GM12872 (cell line): Measurements from ENCODE around the gene ATP2A3.

Experiments
- TF ChIP-seq, protein P1 (sequence below): IDR thresholded peaks from 3 replicates; pipeline ENCODE4 v1.5.1; 2011; ENCODE audit warnings: low read depth, mild to moderate bottlenecking, low read length, moderate library complexity; ENCODE audit not compliant: insufficient read depth

ATP2A3 gene

DNA sequence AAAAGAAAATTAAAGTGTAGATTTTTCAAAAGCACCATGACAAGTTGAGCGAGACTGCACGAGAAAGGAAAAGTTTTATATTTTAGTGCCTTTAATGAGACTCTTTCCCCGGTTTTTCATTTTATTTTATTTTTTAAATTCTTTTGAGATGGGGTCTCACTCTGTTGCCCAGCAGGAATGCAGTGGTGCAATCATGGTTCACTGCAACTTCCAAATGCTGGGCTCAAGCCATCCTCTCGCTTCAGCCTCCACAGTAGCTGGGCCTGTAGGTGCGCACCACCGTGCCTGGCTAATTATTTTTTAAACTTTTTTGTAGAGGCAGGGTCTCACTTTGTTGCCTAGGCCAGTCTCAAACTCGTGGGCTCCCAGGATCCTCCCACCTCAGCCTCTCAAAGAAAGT, 5.7 kb upstream of the ATP2A3 start:
- TF ChIP-seq, protein P1, sequence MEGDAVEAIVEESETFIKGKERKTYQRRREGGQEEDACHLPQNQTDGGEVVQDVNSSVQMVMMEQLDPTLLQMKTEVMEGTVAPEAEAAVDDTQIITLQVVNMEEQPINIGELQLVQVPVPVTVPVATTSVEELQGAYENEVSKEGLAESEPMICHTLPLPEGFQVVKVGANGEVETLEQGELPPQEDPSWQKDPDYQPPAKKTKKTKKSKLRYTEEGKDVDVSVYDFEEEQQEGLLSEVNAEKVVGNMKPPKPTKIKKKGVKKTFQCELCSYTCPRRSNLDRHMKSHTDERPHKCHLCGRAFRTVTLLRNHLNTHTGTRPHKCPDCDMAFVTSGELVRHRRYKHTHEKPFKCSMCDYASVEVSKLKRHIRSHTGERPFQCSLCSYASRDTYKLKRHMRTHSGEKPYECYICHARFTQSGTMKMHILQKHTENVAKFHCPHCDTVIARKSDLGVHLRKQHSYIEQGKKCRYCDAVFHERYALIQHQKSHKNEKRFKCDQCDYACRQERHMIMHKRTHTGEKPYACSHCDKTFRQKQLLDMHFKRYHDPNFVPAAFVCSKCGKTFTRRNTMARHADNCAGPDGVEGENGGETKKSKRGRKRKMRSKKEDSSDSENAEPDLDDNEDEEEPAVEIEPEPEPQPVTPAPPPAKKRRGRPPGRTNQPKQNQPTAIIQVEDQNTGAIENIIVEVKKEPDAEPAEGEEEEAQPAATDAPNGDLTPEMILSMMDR, result no peak

DNA sequence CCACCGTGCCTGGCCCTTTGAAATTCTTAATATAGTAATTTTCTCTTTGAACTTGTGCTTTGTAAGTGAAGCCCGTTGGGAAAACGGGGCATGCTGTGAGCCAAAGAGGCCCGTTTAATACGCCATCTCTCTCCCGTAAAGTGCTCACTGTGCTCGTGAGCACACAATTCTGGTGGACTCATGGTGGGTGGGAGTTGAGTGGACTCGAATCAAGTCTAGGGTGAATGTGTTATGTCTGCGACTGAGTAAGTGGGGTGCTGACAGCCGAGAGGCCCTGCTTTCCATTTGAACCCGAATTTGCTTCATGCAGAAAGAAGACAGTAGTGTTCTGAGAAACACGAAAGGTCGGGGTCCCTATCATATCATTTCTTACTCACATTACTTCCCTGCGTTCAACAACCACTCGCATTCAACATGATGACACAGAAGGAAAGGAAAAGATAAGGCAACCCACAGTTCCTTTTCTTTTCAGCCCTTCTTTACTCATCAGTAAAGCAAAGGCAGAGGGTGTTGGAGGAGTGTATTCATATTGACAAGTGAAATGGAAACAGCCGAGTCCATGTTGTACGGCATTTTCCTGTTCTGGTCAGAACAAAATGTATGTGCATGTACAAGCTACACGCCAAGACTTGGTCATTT, 4.8 kb upstream of the ATP2A3 start:
- TF ChIP-seq, protein P1, result no peak

- TF ChIP-seq, protein P1, result no peak
These were observed 3.8 kb upstream of the ATP2A3 start for GRCh38 chr17:3968015-3968414.

DNA sequence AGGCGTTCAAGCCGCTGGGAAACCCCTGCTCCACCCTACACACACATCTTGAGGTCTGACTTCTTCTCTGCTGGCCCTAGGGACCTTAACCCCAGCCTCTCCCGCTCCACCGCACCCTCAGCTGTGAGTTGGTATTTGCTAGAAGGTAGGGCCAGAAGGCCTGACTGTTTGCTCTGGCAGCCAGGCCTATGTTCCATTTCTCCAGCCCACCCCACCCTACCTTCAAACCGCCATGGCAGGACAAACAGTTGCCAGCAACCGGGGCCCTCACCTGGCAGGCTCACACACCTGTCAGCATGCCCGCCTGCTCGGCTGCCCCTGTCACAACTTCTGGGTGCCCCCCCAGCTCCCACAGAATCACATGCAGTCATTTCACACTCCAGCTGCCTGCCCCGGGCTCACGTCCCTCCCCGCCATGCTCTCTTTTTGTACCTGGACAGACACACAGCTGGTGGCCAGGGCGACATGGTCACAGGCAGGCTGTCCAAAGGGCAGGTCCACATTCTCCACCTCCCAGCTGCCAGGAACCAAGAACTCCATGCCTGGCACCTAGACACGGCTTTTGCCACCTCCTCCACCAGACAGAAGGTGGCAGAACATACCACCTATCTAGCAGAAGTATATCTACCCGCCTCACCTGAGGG, 2.6 kb upstream of the ATP2A3 start:
- TF ChIP-seq, protein P1, result no peak

DNA sequence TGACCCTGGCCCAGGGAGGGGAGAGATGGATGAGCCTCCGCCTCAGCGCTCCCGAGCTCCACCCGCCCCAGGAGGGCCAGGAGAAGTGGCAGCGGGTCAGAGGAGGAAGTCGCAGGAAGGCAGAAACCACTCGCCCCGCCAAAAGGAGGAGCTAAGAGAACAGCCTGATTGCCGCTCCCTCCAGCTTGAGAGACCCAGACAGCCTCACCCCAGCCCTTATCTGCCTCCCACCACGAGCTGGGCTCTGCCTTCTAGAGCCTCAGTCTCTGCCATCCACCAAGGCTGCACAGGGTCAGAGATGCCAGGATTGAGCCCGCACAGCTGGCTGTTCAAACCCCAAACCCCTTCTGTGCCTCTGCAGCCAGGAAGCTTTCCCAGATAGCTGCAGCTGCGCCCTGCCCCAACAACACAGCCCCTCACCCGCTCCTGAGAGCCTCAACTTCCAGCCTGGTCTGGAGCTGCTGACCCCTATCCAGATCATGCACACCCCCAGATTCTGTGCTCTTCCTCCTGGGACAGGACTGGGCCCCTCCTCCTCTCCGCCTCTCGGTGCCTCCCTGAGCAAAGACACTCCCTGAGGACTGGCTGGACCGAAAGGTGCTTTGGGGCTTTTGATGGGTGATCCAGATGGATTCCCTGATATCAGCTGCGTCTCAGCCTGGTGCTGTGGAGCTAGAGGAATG, 1.0 kb upstream of the ATP2A3 start:
- TF ChIP-seq, protein P1, result 0 out of 3 replicates have a peak, but pooled peaks have one; percentile 8

- TF ChIP-seq, protein P1, result no peak
These were observed 718 bp downstream of the ATP2A3 start for GRCh38 chr17:3963237-3964201.

GRCh38 chr17:3962965-3963236, 1.3 kb downstream of the ATP2A3 start:
- TF ChIP-seq, protein P1, result no peak
